ENCODE data around the gene SPOCK2. TPM values are rescaled to one million over a fixed set of nuclear protein-coding genes. Genes with fewer than 3 reads are reported as not detected.

SPOCK2 gene
- polyA plus RNA-seq, 1 of the 3 experiments (the other 2 are of a cell fraction) = 0.18 TPM

- TF ChIP-seq FOXM1 (IDR thresholded peaks at IDR 0.05; ENCODE audit: low read depth) (no peak), CTCF (IDR thresholded peaks at IDR 0.05) (no peak), RCOR1 (IDR thresholded peaks at IDR 0.05; ENCODE audit: low read length) (no peak), MXI1 (IDR thresholded peaks at IDR 0.05; ENCODE audit: low read depth, low read length) (no peak), USF1 (IDR thresholded peaks at IDR 0.05; ENCODE audit: borderline replicate concordance, low read depth) (no peak), TEAD4 (IDR thresholded peaks at IDR 0.05; ENCODE audit: borderline replicate concordance, insufficient read depth) (no peak), TCF12 (IDR thresholded peaks at IDR 0.05) (no peak)
Measured at GRCh38 chr10:72043016-72043834, 45.1 kb downstream of the SPOCK2 start (continued).

GRCh38 chr10:72041491-72041890 is 46.9 kb downstream of the SPOCK2 start:
- H3K4me3 ChIP-seq (ENCODE audit: low read depth in 2 of 2, low read length in 1 of 2) = no peak overlapping the region
- H3K79me2 ChIP-seq (ENCODE audit: insufficient read depth) = no peaks in the 10 kb centered on the region
- ChIA-PET POLR2A (no interaction called here), CTCF (interaction anchor here (0.6 to 11.9 kb wide), 2 partner anchors 95 to 146 kb away, joined by 3 to 250 read pairs; no protein-coding TSS in a partner anchor)
- no peak overlapping the region for H3K4me2 ChIP-seq
- H3F3A ChIP-seq (replicated peaks; ENCODE audit: insufficient read depth) = no peaks in the 10 kb centered on the region
- H4K20me1 ChIP-seq (ENCODE audit: insufficient read depth) = no peaks in the 10 kb centered on the region
- no peak for TF ChIP-seq NRF1 (IDR thresholded peaks at IDR 0.05; ENCODE audit: low read depth, low read length)
- TF ChIP-seq NFIC (IDR thresholded peaks at IDR 0.05; ENCODE audit: borderline replicate concordance) = no peak
- no peak for TF ChIP-seq FOXJ3 (CRISPR knock-in tag; IDR thresholded peaks at IDR 0.05)
- TF ChIP-seq GATA2 (CRISPR knock-in tag; IDR thresholded peaks at IDR 0.05) = no peak
- TF ChIP-seq TAF1 (IDR thresholded peaks at IDR 0.05; ENCODE audit: borderline replicate concordance, low read depth, low read length) = no peak
- no peak for TF ChIP-seq MEF2A (IDR thresholded peaks at IDR 0.05; ENCODE audit: borderline replicate concordance, low read depth)
- no peak for TF ChIP-seq CHD2 (IDR thresholded peaks at IDR 0.05; ENCODE audit: low read length, partially characterized antibody)
- TF ChIP-seq RFX5 (IDR thresholded peaks at IDR 0.05; ENCODE audit: low read length) = no peak
- no peak for TF ChIP-seq POLR2AphosphoS5 (IDR thresholded peaks at IDR 0.05; ENCODE audit: low read depth, low read length)
- TF ChIP-seq RAD21 (IDR thresholded peaks at IDR 0.05; ENCODE audit: low read length) = no peak
- no peak for TF ChIP-seq TCF12 (IDR thresholded peaks at IDR 0.05)
- no peak for TF ChIP-seq SMC3 (IDR thresholded peaks at IDR 0.05; ENCODE audit: low read depth, low read length)
- no peak for TF ChIP-seq ZBTB33 (IDR thresholded peaks at IDR 0.05; ENCODE audit: borderline replicate concordance, low read depth)
- TF ChIP-seq MAX (IDR thresholded peaks at IDR 0.05; ENCODE audit: low read depth) = no peak
- no peak for TF ChIP-seq EP300 (IDR thresholded peaks at IDR 0.05; ENCODE audit: borderline replicate concordance in 1 of 2, low read depth in 1 of 2, low read length in 1 of 2)
- 75% methylated on average over 6 of the region's 6 CpGs for WGBS (ENCODE audit: low lambda C conversion rate)
- H2AFZ ChIP-seq (ENCODE audit: low read depth) = no peak overlapping the region
- no peaks in the 10 kb centered on the region for H3K9me2 ChIP-seq
- H3K4me1 ChIP-seq (ENCODE audit: control insufficient read depth in 1 of 2, insufficient read depth in 2 of 2, low read depth in 1 of 2, low read length in 1 of 2) = peaks cover 0 to 7% of the 10 kb centered on the region in 2 experiments; a peak in 1 of 4 replicates
- no peaks in the 10 kb centered on the region for H3K36me3 ChIP-seq (replicated peaks in 1 of 2; ENCODE audit: control insufficient read depth in 1 of 2, insufficient read depth in 2 of 2, low read length in 1 of 2)
- H3K9ac ChIP-seq = no peak overlapping the region
- no peak overlapping the region for H3K27ac ChIP-seq (ENCODE audit: low read depth in 2 of 2, low read length in 1 of 2)
- no peak for DNase-seq
- no peaks in the 10 kb centered on the region for H3K27me3 ChIP-seq (ENCODE audit: insufficient read depth)
- no peaks in the 10 kb centered on the region for H3K9me3 ChIP-seq
